GM21390 (cell line): Measurements from ENCODE around the gene SEMA3A.
"Not testable (repeated sequence)": the region's sequence is repeated elsewhere in the genome, so short reads cannot be mapped to it uniquely, and the experiment has no call there.

ENCODE experiments used
- ATAC-seq: cut with Tn5 transposase; IDR thresholded peaks from one replicate; pipeline ENCODE4 v1.9.1; 2021; ENCODE audit not compliant: unreplicated experiment

Gene SEMA3A

DNA sequence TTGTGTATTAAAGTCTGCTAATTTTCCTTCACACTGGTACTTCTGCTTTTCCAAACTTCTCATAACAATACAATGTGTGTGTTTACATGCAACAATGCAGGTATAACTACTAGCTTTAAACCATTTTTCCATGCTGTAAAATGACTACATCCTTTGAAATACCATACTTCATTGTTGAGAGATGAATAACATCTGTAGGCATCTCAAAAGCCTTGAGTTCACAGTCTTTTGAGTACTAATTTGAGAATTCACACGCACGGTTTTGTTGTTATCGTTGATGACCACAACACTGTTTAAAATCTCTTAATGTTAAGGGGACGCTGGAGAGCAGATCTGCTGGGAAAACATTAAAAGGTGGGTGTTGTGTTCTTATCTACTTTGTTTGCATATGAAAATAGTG is 37.4 kb downstream of the SEMA3A start:
- no peak for ATAC-seq

DNA sequence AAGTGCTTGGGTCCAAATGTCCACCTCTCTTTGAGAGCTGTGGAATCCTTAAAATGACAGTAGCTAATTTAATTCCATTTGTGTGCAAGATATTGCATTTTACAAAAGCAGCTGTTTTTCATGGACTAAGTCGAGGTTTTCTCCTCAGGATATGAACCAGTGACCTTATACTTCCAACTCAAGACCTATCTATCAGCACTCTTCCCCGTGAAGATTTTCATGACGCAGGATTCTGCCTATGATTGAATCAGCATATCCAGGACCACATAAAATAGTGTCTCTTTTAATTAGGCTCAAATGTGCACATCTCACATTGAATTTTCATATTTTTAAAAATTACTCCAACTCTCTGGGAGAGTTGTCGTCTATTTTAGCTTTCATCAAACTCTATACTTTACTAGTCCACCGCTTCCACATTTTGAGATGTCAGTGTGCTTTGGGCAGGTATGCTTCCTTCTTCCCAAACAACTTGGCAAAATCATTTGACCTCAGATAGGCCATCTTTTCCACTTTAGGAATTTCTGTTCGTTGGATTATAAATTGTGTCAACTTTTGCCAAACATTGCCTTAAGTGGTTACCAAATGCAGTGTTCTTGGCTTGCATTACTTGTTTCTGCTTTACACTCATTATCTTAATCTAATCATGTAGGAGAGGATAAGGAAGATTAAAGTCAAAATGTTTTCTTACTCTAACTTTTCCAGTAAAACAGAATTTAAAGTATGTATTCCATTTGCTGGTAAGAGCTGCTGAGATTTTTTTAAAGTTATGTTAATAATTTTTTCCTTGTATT is 39.4 kb downstream of the SEMA3A start:
- ATAC-seq, result no peak

DNA sequence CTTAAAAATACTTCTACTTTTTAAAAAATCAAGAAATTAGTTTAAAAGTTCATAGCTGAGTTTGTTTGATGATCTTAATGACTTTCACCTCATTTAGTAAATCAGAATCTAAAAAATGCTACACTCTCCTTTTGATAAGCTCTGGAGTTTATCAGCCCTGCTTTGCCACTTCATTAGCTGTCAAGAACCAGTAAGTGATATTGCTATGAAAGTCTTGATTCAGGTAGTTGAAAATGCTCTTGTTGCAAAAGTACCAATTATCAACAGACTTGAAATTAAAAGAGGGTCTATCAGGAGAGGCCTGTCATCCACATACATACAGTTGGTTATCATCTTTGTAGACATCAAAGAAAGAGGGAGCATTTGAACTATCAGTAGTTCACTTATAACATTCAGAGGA is 41.6 kb downstream of the SEMA3A start:
- no peak for ATAC-seq

DNA sequence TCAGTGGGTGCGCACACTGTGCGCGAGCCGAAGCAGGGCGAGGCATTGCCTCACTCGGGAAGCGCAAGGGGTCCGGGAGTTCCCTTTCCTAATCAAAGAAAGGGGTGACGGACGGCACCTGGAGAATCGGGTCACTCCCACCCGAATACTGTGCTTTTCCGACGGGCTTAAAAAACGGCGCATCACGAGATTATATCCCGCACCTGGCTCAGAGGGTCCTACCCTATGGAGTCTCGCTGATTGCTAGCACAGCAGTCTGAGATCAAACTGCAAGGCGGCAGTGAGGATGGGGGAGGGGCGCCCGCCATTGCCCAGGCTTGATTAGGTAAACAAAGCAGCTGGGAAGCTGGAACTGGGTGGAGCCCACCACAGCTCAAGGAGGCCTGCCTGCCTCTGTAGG is 44.2 kb downstream of the SEMA3A start:
- not testable (repeated sequence) for ATAC-seq

DNA sequence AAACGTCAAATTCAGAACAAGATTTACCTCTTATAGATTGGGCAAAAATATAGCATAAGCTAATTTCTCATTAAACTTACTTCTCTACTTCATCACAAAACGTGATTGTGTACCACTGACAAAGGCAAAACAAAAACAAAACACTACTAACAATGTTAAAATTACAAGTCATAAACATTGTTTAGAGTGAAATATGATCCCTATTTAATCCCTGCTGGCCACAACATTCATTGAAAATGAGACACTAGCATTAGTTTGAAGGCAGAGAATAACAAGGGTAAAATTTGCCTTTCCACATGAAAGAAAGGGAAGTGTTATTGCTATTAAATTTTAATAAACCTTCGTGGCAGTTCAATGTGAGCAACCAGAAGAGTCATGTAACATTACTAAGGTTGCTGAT is 45.0 kb downstream of the SEMA3A start:
- ATAC-seq, result no peak

DNA sequence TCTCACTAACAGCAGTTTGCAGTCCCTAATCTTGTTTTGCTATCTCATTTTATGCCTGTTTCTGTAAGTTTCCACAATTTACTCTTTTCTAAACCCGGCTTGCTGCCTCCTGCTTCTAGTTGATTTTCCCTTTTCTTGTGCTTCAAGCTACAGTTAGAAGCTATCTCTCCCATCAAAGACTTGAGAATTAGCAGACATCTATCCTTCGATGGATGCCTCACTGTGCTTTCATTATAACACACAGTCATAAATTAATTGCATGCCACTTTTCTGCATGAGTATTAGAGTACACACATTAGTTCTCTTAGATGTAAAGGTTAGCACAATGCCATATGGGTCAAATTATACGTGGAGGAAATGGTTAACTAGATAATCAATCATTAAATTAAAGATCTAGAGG is 48.7 kb downstream of the SEMA3A start:
- ATAC-seq, result no peak

DNA sequence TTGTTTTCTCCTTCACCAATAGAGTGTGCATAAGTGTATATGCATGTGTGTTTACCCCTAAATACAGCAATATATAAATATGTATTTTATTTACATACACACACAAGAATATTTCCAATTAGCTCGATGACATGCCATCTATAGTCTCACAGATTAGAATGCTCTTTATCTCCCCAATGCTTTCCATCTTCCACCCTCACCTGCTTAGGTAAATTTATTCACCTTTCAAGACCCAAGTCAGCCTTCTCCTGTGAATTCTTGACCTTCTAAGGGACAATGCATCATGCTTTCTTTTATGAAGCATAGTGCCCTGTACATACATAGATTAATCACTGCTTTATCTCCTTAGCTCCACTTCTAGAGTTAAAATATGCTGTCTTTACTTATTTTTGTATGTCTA is 49.7 kb downstream of the SEMA3A start:
- ATAC-seq, result no peak

GRCh38 chr7:84144480-84144879 is 50.1 kb downstream of the SEMA3A start:
- no peak for ATAC-seq

DNA sequence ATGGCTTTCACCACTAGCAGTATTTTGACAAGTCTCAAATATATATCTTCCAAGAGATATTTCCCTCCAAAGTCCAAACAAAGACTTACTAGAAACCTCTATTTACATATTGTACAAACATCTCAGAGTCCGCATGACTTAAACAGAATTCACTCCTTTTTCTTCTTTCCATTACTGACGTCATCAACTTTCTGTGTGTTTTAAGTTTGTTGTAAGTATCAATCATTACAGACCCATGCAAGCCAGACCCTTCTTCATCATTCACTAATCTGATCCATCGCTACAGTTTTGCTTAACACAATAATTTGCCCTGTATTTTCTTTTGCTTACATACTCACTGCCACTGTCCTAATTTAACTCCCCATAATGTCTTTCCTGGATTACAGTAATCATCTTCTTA is 51.9 kb downstream of the SEMA3A start:
- ATAC-seq, result no peak

DNA sequence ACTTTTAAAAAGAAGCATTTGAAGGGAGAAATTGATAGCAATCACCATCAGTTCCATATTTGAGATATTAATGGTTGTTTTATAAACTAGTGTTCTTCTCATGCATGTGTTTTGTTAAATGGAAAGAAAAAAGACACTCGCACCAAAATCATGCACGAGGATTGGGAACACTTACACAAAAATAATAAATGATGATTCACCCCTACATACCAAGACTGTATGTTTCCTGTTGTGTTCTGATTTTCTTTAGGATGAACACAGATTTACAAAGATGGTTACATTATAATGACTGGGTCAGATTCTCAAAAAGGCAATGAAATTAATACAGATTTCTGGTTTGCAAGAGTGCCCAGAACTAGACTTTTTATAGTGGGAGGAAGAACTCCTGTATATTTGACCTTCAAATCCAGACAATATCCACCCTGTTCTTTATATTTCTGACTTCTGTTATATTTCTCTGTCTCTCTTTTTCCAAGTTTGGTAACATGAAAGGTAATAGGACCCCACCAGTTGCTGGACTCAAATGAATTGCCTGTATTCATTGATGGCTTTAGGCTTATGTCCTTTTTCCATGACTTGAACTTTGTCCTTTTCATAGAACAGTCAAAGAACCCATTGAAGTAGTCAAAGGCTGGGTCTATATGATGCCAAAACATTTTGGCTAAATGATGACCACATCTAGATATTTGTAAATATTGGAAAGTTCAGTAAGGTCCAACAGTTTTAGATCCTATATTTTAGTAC is 54.4 kb downstream of the SEMA3A start:
- no peak for ATAC-seq

- no peak for ATAC-seq
Observed at GRCh38 chr7:84138411-84138810, 56.2 kb downstream of the SEMA3A start.

- no peak for ATAC-seq
Observed at GRCh38 chr7:84137812-84138211, 56.8 kb downstream of the SEMA3A start.

GRCh38 chr7:84136809-84137208 is 57.8 kb downstream of the SEMA3A start:
- ATAC-seq, result no peak

GRCh38 chr7:84136336-84136735 is 58.3 kb downstream of the SEMA3A start:
- ATAC-seq, result no peak

- ATAC-seq, result no peak
Observed at GRCh38 chr7:84134169-84134568, 60.4 kb downstream of the SEMA3A start.

DNA sequence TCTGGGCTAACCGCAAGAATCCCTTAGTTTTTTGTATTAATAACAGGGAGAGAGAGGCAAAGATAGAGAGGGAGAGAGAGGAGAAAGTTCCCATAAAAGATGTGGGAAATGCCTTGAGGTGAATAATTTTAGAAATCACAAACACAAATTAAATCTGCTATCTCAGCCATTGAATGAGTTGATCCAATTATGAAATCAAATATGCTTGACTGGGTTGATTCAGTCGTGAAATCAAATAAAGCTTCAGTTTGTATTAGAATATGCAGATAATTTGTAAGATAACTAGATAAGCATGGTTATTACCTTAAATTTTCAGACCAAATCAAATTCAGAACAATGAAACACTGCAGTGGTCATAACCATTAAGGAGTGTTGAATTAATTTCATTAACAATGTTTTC is 68.9 kb downstream of the SEMA3A start:
- no peak for ATAC-seq

GRCh38 chr7:84123965-84124547 is 70.5 kb downstream of the SEMA3A start:
- ATAC-seq, result no peak

DNA sequence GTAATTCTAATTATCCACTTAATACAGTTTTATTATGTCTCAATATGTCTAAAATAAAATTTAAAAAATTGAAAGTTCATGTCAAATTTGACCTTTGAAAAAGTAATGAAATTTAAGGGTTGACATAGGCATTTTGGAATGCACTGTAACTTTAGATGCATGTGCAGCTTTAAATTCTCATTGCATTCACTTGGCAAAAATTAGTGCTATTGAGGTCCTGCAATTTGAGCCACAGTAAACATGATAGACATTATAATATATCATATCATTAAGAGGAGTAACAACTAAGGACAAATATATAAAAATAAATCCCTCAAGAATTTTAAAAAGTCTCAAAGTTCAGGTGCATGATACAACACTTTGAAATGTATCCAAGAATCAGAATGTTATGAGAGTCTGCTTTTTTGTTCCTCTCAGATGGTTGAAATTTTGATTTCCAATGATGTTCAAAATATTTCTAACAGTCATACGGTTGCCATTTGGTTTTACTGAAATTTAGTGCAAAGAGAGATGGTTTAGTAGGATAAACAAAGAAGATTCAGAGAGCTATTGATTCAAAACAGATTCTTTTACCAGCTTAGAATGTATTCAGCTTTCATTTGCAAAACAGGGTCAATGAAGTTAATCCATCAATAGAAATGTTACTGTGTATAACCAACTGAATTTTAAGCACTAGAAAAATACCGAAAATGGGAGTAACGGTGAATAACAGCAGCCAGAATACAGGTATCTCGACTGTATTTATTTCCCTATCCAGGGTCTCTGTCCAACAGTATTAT is 71.8 kb downstream of the SEMA3A start:
- no peak for ATAC-seq

DNA sequence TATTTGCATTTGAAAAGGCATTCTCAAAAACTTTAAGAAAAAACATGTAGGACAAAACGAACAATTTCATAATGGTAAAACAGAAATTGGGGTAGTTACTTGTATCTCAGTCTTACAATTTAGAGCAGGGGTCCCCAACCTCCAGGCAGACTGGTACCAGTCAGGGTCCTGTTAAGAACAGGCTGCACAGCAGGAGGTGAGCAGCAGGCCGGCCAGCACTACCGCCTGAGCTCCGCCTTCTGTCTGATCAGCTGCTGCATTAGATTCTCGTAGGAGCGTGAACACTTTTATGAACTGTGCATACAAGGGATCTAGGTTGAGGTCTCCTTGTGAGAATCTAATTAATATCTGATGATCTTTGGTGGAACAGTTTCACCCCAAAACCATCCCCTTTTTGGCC is 77.3 kb downstream of the SEMA3A start:
- ATAC-seq, result no peak

DNA sequence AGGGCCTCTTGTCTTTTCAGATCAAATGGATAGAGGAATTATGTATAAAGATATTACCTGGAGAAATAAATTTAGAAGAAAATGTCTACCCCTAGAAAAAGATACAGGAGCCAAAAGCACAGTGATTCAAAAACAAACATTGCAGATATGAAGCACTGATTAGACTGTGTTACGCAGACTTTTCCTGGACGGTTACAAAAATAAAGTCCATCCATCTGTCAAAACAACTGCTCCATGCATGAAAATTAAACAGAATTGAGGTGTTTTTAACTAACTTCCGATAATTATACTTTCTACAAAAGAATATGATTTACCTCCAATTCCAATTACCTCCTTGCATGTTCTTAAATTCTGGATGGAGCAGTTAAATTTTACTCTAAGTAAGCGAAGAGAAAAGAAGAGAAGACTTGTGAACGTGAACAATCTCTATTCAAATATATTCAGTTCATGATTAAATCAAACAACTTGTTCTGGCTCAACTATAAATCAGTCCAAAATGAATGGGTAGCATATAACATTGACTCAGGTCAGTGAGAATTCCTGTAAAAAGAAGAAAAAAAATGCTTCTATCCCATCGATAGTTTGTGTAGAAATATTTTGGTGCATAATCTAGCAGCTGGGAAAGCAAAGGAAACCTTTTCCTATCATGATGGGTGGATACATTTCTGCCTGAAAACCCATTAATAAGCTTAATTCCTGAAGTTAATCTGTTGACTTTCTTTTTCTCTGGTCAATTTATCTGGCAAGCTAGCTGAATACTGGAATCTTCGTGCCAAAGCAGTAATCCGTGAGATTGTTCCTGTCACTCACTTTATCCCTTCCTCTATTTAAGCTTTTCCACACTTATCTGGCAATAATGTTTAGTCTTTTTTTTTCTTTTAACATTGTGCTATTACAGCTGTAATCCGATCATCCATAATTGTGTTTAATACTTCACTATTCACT is 80.4 kb downstream of the SEMA3A start:
- no peak for ATAC-seq
